KOPT-K1 (cell line): Measurements from ENCODE around the gene EDIL3.
"Not testable (repeated sequence)": the region's sequence is repeated elsewhere in the genome, so short reads cannot be mapped to it uniquely, and the experiment has no call there.

Source experiments
- H3K27ac ChIP-seq: fragments of 200-600 bp; sonication (generic); 2 replicates; pipeline ENCODE4 v1.5.1; 2016; ENCODE audit warnings: antibody characterized with exemption, mild to moderate bottlenecking, low read depth, low read length; ENCODE audit not compliant: poor library complexity, severe bottlenecking
- H3K36me3 ChIP-seq: fragments of 200-600 bp; sonication (generic); 2 replicates; pipeline ENCODE4 v1.5.1; 2017; ENCODE audit warnings: antibody characterized with exemption, mild to moderate bottlenecking, low read length, moderate library complexity; ENCODE audit not compliant: insufficient read depth
- H3K9me3 ChIP-seq: fragments of 200-600 bp; sonication (generic); 2 replicates; pipeline ENCODE4 v1.5.1; 2017; ENCODE audit warnings: antibody characterized with exemption, low read length, mild to moderate bottlenecking; ENCODE audit not compliant: insufficient read depth, poor library complexity, severe bottlenecking

EDIL3 gene

GRCh38 chr5:84297641-84298040 is 87.0 kb downstream of the EDIL3 start:
- not testable (repeated sequence) for H3K27ac ChIP-seq, H3K36me3 ChIP-seq, H3K9me3 ChIP-seq

DNA sequence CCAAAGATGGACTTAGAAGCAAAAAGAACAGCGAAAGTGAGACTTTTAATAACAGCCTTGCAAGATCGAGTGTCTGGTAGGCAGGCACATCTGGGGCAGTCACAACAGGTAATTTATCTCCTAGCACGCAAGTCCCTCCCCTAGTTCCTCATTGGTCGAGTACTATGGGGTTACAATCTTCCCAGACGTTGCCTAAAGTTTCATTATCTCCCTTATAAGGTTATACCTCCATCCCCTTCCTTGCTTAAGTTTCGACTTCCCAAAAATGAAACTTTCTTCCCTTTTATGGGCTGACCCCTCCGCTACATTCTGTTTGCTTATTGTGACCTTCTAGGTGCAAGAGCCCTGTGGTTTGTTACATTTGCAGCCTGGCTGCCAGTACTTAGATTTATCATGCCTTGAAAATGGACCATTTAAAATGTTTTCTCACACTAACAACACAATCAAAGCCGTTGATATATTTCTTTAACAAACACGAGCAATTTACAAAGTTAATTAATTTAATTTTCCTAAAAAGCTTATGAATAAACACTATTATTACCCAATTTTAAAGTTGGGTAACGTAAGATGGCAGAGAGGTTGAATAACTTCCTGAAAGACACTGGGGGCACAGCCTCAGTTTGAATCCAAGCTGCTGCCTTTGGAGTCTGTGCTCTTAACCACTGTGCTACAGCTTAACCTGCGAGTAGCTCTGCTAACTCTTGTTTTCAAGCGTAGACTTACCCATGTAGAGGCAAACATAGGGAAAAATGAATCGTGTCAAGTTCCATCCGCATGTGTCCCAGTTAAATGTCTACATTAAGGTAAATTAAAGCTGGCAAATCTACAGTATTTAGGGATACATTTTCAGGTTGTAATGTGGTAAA is 91.7 kb downstream of the EDIL3 start:
- Histone ChIP-seq H3K27ac (no peak overlapping the region), H3K36me3 (no peaks in the 10 kb centered on the region), H3K9me3 (no peaks in the 10 kb centered on the region)

DNA sequence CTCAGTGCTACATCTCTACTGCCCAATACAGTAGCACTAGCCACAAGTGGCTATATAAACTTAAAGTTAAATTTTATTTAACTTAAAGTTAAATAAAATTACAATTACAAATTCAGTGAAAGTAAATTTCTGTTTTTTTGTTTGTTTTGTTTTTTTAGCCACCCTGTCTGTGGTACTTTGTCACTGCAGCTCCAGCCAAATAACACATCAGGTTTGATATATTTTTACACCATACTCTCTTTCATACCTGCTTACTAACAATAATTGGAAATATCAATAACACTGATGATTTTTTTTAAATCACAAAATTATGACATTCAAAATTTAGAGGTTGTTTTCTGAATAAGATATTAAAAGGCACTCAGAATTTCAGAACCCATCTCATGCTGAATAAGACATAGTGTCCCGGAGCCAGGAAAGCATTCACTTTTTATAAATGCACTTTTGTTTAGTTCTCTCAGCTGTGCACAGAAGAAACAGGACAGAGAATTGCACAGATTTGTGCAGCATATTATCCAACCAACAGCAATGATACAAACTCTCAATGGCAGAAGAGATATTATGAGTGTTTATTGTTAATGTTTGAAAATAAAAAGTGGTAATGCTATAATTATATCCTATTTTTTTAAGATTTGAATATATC is 92.6 kb downstream of the EDIL3 start:
- no peaks in the 10 kb centered on the region for H3K36me3 ChIP-seq
- H3K9me3 ChIP-seq = no peaks in the 10 kb centered on the region
- H3K27ac ChIP-seq = no peak overlapping the region

GRCh38 chr5:84290673-84291072 is 94.0 kb downstream of the EDIL3 start:
- H3K36me3 ChIP-seq = no peaks in the 10 kb centered on the region
- no peak overlapping the region for H3K27ac ChIP-seq

DNA sequence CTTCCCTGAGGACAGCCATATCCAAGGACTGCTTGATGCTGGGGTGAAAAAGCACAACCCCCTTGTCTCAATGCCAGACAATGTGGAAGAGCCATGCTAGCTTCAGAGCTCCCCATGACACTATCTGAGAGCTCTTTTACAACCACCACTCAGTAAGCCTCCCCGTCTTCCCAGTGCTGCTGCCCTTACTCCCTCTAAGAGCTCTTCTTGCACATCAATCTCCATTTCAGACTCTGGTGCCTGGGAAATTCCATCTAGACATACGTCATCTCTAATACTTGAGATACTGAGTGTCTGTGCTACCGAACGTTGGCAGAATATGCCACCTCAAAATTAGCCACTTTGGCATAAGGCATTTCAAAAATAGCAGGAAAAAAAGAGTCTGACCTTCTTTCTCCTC is 94.5 kb downstream of the EDIL3 start:
- Histone ChIP-seq H3K27ac (no peak overlapping the region), H3K9me3 (no peaks in the 10 kb centered on the region), H3K36me3 (no peaks in the 10 kb centered on the region)

More at GRCh38 chr5:84290673-84291072, 94.0 kb downstream of the EDIL3 start:
- no peaks in the 10 kb centered on the region for H3K9me3 ChIP-seq

DNA sequence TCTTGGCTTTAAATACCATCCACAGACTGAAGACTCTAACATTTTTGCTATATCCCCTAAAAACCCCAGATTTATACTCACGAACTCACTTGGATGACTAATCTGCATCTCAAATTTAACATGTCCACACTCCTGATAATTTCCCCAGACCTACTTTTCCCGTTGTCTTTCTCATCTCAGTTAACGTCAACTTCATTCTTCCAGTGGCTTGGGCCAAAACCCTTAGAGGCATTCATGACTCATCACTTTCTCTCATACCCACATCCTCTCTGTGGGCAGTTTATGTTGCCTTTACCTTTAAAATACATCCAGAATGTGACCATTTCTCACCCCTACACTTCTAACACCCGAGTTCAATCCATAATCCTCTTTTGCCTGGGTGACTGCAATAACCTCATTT is 96.7 kb downstream of the EDIL3 start:
- H3K9me3 ChIP-seq = no peaks in the 10 kb centered on the region
- no peaks in the 10 kb centered on the region for H3K36me3 ChIP-seq
- no peak overlapping the region for H3K27ac ChIP-seq

GRCh38 chr5:84286662-84287061 is 98.0 kb downstream of the EDIL3 start:
- Histone ChIP-seq H3K27ac (no peak overlapping the region), H3K9me3 (no peaks in the 10 kb centered on the region), H3K36me3 (no peaks in the 10 kb centered on the region)

GRCh38 chr5:84285641-84286637 is 98.7 kb downstream of the EDIL3 start:
- Histone ChIP-seq H3K27ac (no peak overlapping the region), H3K9me3 (no peaks in the 10 kb centered on the region), H3K36me3 (no peaks in the 10 kb centered on the region)

DNA sequence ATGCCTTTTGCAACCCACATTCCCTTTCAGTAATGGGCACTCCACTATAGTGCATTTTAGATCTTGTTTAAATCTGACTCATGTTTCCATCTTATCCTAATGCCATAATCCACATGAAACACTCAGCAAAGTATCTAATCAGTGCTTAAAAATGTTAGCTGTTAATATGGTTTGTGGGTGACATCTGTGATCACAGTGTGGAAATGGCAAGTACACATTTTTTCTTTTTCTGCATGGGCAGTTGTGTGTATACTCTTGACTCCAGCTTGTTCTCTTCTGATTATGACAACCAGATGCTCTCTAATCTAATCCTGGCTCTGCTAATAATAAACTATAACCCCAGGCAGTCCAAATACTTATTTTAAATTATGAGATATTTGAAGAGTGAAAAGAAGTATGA is 103.3 kb downstream of the EDIL3 start:
- Histone ChIP-seq H3K9me3 (no peaks in the 10 kb centered on the region), H3K36me3 (no peaks in the 10 kb centered on the region), H3K27ac (no peak overlapping the region)

DNA sequence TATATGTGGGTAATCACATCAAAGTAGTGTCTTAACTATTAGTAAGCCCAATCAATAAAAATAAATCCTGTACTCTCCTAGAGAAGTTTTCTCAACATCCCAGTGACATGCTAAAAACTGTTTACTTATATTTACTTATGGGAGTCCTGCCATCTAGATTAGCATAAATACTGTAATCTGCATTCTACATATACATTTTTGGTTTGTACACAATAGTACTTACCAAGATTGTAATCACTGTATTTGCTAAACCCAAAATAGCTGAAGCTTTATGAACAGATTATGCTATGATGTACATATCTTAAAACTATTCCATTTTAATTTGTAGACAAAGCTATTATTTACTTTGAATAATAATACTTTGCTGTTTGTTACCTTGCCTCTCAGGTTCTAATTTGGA is 105.4 kb downstream of the EDIL3 start:
- Histone ChIP-seq H3K27ac (no peak overlapping the region), H3K36me3 (no peaks in the 10 kb centered on the region), H3K9me3 (no peaks in the 10 kb centered on the region)

DNA sequence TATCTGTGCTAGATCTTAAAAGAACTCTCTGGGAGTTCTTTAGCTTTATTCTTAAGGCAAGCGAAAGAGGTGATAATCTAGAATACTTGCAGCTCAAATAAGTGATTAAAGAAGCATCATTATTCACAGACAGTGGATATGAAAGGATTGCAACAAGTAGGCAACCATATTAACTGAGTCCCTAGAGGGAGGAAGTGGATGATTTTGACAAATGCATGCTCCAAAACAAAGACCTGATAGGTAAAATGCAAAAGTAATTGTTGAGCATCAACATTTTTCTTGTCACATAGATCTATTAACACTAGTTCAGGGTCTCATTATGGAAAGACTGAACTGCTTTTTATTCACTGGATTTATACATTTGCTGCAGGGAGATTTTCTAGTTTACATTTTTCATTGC is 109.1 kb downstream of the EDIL3 start:
- H3K36me3 ChIP-seq = no peaks in the 10 kb centered on the region
- no peaks in the 10 kb centered on the region for H3K9me3 ChIP-seq
- no peak overlapping the region for H3K27ac ChIP-seq

GRCh38 chr5:84274585-84275468 is 109.9 kb downstream of the EDIL3 start:
- no peak overlapping the region for H3K27ac ChIP-seq
- no peaks in the 10 kb centered on the region for H3K36me3 ChIP-seq
- no peaks in the 10 kb centered on the region for H3K9me3 ChIP-seq

GRCh38 chr5:84273517-84273883 is 111.2 kb downstream of the EDIL3 start:
- no peaks in the 10 kb centered on the region for H3K36me3 ChIP-seq
- no peaks in the 10 kb centered on the region for H3K9me3 ChIP-seq
- H3K27ac ChIP-seq = no peak overlapping the region

- H3K27ac ChIP-seq = no peak overlapping the region
- H3K36me3 ChIP-seq = no peaks in the 10 kb centered on the region
- no peaks in the 10 kb centered on the region for H3K9me3 ChIP-seq
Observed at GRCh38 chr5:84272771-84273516, 111.7 kb downstream of the EDIL3 start.
